GM19351 (cell line): ENCODE results near the gene SLC6A7.

Source experiments
- ATAC-seq: cut with Tn5 transposase; IDR thresholded peaks from one replicate; pipeline ENCODE4 v1.9.1; 2021; ENCODE audit warnings: mild to moderate bottlenecking, moderate library complexity; ENCODE audit not compliant: unreplicated experiment

Gene SLC6A7

DNA sequence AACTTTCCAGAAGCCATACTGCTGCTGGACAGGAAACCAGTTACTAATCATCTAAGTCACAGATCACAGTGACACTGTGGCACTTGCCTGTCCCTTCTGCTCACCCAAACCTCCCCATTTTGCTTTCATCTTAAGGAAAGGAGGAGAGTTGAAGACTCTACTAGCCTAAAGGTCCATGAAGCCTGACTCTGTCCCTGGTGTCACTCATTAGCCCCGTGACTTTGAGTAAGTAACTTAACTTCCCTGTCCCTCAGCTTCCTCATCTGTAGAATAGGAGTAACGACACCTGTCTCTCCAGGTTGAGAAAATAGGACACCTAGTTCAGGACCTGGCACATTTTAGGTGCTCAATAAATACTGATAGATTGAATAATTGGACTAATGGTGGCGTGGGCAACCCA is 536 bp upstream of the SLC6A7 start:
- no peak for ATAC-seq

DNA sequence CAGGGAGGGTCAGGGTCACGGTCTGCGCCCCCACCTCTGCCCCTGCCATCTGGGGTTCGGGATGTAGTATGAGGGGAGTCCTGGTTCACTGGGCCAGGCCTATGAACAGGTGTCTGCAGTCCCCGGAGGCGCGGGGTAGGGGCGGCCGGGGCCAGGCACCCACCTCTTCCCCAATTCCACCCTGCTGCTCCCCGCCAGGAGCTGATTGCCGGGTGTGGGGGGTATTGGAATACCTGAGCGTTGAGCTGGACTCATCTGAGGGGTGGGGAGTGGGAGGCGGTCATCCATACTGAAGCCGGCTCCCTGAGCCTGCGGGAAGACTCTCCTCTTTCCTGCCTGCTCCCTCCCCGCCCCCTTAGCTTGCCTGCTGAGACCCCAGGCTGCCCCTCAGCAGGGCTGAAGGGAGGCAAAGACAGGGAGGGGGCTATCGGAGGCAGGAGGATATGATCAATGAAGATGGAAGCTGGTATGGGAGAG is 679 bp downstream of the SLC6A7 start:
- no peak for ATAC-seq

DNA sequence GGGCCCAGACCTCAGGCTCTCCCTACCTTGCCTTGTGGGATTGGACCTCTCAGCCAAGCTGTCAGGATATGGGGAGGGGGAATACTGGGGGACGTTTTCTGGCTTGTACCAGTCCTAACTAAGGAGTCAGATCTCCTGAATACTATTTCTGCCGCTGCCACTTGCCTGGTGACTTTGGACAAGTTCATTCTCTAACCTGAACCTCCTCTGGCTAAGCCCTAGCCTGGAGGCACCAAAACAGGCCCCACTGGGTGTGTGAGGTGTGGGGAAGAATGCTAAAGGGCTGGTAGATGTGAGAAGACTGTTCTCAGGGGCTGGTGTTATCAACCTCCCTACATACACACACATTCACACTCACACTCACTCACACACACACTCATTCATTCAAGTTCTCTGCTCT is 1.1 kb downstream of the SLC6A7 start:
- no peak for ATAC-seq

DNA sequence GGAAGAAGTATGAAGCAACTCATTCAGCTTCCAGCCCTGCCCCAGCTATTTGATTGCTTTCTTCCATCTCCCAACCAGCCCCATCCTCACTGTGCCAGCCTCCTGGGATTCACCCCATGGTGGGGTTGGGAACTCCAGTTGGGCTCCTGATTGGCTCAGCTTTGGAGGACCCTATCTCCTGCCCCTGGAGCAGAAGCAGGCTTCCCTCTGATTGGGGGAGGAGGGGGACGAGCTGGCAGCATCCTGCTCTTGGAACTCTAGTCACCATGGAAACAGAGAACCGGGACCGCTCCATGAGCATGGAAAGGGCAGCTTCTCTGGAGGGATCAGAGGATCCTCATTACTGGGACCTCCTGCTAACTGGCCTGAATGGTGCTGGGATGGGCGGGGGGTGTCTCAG is 2.6 kb downstream of the SLC6A7 start:
- no peak for ATAC-seq

DNA sequence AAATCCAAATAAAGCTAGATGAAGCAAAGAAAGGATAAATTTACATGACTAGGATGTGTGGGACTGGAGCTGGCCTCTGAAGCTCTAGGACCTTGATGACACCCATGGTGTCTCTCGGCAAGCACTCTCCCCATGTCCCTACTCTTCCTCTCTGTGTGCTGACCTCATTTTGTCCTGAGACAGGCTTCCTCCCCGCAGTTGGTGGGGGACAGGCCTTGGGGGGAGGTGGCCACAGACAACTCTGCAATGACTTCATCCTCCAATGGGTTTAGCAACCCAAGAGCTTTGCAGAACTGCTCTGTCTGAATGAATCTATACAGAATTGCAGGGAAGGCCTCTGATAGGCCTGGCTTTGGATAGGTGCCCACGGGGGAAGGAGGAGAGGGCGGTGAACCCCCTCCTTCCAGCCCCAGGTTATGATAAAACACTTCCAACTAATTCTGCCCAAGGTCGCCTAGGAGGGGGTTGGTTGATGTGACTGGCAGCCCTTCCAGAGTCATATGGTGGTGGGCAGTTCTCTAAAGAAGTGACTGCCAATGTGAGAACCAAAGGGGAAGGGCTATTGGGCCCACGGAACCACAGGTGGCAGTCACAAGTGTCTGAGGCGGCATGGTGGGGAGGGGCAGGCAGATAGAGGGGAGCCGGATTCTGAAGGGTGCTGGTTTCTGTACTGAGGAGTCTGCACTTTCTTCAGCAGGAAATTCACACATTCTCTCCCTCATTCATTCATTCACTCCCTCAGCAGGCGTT is 6.0 kb downstream of the SLC6A7 start:
- no peak for ATAC-seq

DNA sequence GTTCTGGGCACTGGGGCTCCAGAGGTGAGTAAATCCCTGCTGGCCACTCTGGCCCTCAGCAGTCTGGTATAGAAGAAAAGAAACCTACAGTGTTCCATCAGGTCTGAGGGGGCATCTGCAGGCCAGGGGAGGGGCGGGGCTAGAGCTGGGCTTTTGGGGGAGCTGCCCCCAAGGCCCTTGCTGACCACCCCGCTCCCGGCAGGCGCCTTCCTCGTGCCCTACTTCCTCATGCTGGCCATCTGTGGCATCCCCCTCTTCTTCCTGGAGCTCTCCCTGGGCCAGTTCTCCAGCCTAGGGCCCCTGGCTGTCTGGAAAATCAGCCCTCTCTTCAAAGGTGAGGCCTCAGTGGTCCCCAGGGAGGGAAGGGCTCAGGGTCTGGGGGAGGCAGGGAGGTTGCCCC is 6.7 kb downstream of the SLC6A7 start:
- ATAC-seq: no peak

DNA sequence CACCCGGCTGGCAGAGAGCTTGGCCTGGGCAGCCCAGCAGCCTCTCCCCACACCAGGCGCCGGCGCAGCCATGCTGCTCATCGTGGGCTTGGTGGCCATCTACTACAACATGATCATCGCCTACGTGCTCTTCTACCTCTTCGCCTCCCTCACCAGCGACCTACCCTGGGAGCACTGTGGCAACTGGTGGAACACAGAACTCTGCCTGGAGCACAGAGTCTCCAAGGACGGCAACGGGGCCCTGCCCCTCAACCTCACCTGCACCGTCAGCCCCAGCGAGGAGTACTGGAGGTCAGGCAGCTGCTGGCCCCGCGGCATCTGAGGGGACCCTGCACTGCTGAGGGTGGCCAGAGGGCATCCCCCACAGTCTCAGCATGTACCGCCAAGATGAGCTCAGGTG is 7.1 kb downstream of the SLC6A7 start:
- ATAC-seq: no peak

DNA sequence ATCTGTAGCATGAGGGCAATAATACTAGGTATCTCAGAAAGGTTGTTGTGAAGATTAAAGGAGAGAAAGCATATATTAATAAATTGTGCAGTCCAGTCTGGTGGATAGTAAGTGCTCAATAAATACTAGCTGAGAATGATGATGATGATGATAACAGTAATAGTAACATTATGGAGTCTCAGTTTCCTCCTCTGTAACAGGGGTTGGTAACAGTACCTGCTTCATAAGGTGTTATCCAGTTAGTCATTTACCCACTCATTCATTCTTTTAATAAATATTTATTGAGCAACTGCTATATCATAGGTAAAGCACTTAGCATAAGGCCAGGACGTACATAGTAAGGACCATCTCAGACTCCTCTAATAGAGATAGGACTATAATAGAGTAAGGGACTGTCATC is 7.6 kb downstream of the SLC6A7 start:
- ATAC-seq: no peak

DNA sequence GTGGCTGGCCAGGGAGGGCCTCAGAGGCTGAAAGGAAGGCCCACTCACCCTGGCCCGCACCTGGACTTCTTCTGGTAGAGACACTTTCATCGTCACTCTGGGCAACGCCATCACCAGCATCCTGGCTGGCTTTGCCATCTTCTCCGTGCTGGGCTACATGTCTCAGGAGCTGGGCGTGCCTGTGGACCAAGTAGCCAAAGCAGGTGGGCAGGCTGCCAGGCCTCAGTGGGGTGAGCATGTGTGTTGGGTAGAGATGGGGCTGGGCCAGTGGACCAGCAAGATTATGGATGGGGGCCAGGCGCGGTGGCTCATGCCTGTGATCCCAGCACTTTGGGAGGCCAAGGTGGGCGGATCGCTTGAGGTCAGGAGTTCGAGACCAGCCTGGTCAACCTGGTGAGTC is 12.6 kb downstream of the SLC6A7 start:
- ATAC-seq: no peak

DNA sequence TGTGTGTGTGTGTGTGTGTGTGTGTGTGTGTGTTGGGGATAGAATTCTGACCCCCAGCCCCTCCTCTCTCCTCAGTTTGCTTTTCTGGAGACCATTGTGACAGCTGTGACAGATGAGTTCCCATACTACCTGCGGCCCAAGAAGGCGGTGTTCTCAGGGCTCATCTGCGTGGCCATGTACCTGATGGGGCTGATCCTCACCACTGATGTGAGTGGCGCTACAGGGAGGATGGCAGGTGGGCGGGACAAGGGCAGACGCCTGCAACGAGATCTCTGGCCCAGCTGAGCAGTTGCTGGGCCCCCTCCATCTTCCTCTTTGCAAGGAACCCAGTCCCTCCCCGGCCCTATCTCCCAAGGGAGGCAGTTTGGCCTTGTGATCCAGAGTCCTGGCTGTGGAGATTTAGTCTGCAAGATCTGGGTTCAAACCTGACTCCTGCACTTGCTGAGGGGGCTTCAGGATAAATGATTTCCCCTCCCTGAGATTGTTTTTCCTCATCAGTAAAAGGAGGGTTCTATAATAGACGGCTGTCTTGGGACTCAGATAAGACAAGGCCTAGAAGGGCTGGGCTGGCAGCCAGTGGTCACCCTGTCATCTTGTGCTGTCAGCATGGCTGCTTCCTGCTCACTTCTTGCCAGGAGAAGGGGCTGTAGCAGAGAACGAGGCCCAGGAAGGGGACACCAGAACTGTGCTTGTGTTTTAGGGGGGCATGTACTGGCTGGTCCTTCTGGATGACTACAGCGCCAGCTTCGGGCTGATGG is 14.1 kb downstream of the SLC6A7 start:
- no peak for ATAC-seq

DNA sequence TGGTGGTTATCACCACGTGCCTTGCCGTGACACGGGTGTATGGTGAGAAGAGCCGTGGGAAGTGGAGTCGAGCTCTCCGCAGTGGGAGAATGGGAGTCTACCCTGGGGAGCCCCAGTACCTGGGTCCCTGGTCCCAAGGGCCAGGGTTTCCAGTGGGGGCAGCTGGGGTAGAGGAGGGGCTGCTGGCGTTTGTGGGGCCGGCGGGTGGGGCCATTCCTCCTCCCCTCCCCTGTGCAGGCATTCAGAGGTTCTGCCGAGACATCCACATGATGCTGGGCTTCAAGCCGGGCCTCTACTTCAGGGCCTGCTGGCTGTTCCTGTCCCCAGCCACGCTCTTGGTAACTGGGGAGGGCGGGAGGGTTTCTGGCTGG is 14.7 kb downstream of the SLC6A7 start:
- ATAC-seq: no peak

DNA sequence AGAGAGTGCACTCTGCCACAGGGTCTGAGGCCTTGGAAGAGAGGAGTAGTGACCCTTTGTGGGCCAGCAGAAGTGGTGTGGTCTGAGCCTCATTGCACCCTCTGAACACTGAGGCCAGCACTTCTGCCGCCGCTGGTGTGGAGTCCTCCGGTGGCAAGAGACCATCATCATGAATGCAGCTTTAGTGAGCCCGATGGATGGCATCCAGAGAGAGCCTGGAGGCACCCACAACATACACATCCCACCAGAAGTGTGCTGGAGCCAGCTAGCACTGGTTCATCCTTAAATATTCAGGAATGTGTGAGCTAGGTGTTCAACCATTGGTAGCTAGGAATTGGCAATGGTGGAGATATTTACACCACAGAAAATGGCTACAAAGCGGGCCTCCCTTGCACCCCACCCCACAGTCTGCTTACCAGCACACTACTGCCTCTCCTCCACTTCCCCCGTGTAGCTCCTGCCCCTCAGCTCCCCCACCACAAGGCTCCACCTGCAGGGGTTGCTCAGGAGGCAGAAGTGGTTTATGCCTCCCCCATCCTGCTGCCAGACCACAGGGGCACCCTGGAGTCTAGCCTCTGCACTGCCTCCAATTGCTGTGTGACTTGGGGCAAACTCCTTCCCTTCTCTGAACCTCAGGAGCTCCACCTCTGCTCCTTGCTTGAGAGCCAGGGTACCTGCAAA is 16.4 kb downstream of the SLC6A7 start:
- ATAC-seq: no peak

DNA sequence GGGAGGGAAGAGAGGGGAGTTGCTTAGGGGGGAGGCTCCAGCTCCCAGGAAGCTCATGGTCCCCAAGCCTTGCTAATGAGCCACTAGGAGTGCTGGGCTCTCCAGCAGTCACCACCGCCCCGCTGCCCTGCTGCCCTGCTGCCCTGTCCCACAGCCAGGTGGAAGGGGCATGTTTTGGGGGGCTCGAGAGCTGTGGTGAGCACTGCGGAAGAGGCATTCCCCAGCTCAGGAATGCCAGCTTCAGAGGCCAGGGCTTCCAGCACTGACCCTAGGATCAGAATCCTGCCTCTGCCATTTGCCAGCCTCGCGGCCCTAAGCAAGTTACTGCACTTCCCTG is 16.9 kb downstream of the SLC6A7 start:
- ATAC-seq: no peak

DNA sequence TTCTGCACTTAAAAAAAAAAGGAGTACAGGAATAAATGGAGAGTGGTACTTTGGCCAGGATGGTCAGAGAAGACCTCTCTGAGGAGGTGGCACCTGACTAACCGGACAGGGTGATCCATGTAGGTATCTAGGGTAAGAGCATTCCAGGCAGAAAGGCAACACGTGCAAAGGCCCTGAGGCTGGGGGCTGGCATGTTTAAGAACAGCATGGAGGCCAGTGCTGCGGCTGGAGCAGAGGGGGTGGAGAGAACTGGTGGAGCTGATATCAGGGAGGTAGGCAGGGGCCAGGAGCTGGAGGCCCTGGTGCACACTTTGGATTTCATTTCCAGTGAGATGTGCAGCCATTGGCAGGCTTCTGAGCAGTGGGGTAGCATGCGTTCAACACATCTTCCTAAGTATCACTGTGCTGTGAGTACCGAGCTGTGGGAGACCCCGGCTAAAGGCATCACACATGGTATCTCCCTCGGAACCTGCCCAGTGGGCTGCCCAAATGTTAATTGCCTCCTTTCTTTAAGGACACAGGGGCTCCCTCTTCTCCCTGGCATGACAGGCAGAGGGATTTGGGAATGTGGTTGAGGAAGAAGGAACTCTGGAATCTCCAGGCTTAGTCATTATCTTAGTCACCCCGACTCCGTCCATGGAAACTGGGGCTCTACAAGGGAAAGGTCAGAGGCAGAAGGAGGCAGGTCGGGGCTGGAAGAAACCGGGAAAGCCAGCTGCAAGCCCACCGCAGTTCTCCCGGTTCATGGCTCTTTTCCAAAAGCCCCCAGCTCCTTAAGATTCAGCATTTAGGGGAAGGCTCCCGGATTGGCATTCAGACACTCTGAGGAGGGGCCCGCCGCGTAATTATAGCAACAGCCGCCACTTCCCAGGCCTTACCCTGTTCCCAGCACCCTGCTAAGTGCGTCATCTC is 18.6 kb downstream of the SLC6A7 start:
- no peak for ATAC-seq

DNA sequence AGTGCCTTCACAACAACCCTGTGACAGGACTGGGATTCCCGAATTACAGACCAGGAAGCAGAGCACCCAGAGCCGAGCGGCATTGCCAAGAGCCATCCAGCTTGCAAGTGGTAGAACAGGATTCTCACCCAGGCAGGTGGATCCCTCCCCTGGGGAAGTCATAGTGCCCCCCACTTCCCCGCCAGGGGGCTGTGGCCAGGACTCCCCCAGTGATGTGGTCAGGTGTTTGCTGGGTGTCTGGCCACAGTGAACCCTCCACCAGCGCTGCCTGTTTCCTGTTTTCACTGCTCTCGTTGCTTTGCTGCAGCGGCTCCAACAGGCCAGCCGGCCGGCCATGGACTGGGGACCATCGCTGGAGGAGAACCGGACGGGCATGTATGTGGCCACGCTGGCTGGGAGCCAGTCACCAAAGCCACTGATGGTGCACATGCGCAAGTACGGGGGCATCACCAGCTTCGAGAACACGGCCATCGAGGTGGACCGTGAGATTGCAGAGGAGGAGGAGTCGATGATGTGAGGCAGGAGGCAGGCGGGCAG is 19.3 kb downstream of the SLC6A7 start:
- no peak for ATAC-seq

DNA sequence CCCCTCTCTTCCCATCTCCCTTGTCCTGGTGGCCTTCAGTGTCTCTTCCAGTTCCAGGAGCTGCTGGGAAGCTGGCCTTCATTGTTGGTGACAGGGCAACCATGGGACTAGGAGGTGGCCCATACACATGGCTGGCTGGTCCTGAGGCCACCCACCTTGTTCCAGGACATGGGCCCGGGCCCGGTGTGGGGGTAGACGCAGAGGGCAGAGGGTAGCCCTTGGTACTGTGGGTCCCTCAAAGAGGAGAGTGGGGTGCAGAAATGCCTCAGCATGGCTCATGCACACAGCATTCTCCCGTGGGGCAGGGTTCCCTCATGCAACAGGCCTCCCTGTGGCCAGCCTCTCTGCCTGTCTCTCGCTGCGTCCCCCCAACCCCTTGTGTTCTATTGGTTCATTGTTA is 20.8 kb downstream of the SLC6A7 start:
- no peak for ATAC-seq

DNA sequence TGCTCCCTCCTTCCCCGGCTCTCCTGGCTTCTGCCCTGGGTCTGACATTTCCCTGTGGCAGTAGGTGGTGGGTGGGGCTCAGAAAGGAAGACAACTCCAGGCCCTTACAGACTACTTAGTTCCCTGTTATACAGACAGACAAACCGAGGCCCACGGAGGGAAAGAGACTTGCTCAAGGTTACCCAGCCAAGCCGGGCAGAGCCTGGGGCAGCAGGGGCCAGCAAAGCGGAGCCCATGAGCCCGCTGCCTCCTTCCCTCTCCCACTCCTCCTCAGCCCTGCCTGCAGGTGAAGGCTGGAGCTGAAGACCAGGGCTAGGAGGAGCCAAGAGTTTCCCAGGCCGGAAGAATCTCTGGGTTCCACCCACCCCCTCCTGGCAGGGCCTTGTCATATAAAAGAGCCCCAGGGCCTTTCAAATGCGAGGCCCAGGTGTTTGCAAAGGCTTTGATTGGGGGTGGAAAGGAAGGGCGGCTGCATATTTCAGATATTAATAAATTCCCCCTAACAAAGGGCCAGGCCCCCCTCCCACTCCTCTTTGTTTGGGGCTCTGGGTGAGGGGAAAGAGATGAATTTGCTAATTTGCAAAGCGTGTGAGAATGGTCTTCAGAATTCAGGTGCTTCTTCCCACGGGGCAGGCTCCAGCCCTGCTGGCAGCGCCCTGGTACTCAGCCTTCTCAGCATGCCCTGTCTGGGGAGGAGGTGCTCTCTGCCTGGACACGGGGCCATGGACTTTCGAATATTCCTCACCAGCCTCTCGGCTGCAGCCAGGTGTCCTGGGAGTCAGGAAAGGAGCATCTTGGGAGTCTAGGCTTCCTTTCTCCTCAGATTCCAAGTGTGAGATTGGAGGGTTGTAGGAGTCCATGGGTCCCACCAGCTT is 21.5 kb downstream of the SLC6A7 start:
- ATAC-seq: no peak

DNA sequence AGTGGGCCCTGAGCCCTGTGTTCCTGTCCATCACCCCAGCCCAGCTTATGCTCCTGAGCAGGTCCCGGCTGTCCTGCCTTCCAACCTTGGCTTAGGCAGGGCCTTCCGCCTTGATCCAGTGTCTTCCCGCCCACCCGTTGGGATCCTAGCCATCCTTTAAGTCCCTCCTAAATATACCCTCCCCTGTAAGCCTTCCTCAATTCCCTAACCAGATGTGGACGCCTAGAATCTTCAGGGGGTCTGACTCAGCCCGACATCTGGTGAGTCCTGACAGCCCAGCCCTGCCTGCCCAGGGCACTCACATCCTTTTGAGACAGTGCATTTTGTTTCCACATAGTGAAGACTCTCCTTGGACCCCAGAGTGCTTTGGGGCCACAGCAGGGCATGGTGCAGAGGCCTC is 23.7 kb downstream of the SLC6A7 start:
- no peak for ATAC-seq

DNA sequence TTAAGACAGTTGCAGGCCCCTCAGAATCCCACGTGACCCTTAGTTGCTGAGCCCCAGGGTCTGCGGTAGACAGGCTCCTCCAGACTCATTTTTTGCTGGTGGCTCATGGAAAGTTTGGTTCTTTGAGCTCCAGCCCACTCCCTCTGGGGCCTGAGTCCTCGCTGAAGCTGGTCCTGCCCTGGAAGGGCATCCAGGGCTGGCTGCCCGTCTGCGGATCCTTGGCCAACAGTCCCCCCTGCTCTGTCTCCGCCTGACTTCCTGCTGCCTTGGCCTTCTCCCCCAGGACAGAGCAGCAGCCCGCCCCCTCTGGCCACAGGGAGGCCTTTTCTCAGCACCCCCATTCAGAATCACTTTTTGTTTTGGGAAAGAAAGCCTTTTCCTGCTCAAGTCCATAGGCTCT is 24.4 kb downstream of the SLC6A7 start:
- no peak for ATAC-seq
